ENCODE measurements around the gene CRB1. TPM values are rescaled to one million over a fixed set of nuclear protein-coding genes. Genes with fewer than 3 reads are reported as not detected.

Gene CRB1
- total RNA-seq, 1 donor from 2014 or later, result not detected

DNA sequence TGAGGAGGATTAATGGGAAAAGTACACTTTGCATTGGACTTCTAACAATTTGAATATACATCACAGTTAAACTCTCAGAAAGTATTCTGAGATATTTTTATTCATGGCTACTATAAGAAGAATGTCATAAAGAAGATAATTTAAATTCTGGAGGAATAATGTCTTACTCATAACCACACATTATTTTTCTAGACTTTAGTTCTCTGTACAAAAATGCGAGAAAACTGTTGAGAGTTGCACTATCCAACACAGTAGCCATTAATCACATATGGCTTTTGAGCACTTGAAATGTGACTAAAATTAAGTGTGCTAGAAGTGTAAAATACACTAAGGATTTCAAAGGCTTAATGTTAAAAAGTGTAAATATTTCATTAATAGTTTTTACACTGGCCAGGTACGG, 53.8 kb downstream of the CRB1 start:
- Histone ChIP-seq H3K27me3 (no peaks in the 10 kb centered on the region), H3K36me3 (no peaks in the 10 kb centered on the region), H3K4me1 (no peaks in the 10 kb centered on the region), H3K27ac (no peak overlapping the region), H3K4me3 (no peak overlapping the region), H3K9me3 (no peaks in the 10 kb centered on the region)
- no peak for TF ChIP-seq CTCF (IDR thresholded peaks at IDR 0.05)
- DNase-seq (ENCODE audit: low spot score in 2 of 2), result no peak
- intact Hi-C loops (cut with DNase I), result no loop called here

- intact Hi-C loops (cut with DNase I), result no loop called here
- Histone ChIP-seq H3K4me3 (no peak overlapping the region), H3K4me1 (no peaks in the 10 kb centered on the region), H3K27me3 (no peaks in the 10 kb centered on the region), H3K27ac (no peak overlapping the region), H3K9me3 (no peaks in the 10 kb centered on the region), H3K36me3 (no peaks in the 10 kb centered on the region)
- DNase-seq (ENCODE audit: low spot score in 2 of 2), result no peak
- TF ChIP-seq CTCF (IDR thresholded peaks at IDR 0.05), result peak in 2 of 3 experiments; percentile 30 to 48
These were observed 59.8 kb downstream of the CRB1 start for GRCh38 chr1:197327776-197328364.

GRCh38 chr1:197330213-197330612, 62.2 kb downstream of the CRB1 start:
- Histone ChIP-seq H3K4me3 (no peak overlapping the region), H3K9me3 (no peaks in the 10 kb centered on the region), H3K4me1 (no peaks in the 10 kb centered on the region), H3K36me3 (no peaks in the 10 kb centered on the region), H3K27ac (no peak overlapping the region), H3K27me3 (no peaks in the 10 kb centered on the region)
- no peak for DNase-seq (ENCODE audit: low spot score in 2 of 2)
- intact Hi-C loops (cut with DNase I), result no loop called here
- TF ChIP-seq CTCF (IDR thresholded peaks at IDR 0.05), result no peak

- intact Hi-C loops (cut with DNase I), result no loop called here
These were observed 63.5 kb downstream of the CRB1 start for GRCh38 chr1:197331565-197331964.

DNA sequence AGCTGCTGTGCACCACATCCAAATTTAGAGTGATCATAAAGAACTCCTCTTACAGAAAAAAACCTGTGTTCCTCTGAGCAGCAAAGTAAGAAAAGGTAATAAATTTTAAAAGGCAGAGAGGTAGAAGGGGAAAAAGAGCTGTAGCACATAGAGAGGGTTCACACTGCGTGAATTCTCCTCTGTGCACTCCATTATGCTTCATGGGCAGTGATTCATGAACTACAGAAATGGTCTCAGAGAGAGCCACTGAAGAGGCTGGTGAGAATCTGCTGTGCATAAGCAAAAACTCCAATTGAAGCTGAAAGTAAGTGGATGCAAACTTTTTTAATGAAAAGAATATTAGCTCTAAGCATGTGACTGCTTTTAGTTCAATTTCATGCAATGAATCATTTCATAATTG, 65.0 kb downstream of the CRB1 start:
- no peak overlapping the region for H3K27ac ChIP-seq
- no peaks in the 10 kb centered on the region for H3K4me1 ChIP-seq
- intact Hi-C loops (cut with DNase I), result no loop called here
- H3K4me3 ChIP-seq, result no peak overlapping the region
- no peaks in the 10 kb centered on the region for H3K9me3 ChIP-seq
- DNase-seq (ENCODE audit: low spot score in 2 of 2), result no peak
- no peak for TF ChIP-seq CTCF (IDR thresholded peaks at IDR 0.05)
- H3K27me3 ChIP-seq, result no peaks in the 10 kb centered on the region
- no peaks in the 10 kb centered on the region for H3K36me3 ChIP-seq

More at GRCh38 chr1:197331565-197331964, 63.5 kb downstream of the CRB1 start:
- H3K4me3 ChIP-seq, result no peak overlapping the region
- no peaks in the 10 kb centered on the region for H3K36me3 ChIP-seq
- H3K9me3 ChIP-seq, result no peaks in the 10 kb centered on the region
- no peak for TF ChIP-seq CTCF (IDR thresholded peaks at IDR 0.05)
- no peak for DNase-seq (ENCODE audit: low spot score in 2 of 2)
- H3K27ac ChIP-seq, result no peak overlapping the region
- H3K27me3 ChIP-seq, result no peaks in the 10 kb centered on the region
- H3K4me1 ChIP-seq, result no peaks in the 10 kb centered on the region

DNA sequence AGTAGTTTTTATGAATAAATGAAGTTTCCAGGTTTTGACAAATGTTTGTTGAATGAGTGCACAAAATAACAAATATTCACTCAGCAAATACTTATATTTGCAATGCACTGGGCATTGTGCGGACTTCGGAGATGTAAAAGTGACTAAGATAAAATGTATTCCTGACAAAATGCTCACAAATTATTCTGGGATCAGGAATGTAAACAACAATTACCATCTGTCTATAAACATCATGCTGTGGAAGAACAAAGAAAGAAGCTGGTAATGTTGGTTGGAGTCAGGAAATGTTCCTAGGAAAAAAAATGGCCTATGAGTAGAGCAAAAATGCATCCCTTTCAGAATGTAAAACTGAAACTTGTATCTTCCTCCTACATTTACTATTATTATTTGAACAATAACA, 68.5 kb downstream of the CRB1 start:
- H3K27ac ChIP-seq, result no peak overlapping the region
- intact Hi-C loops (cut with DNase I), result no loop called here
- TF ChIP-seq CTCF (IDR thresholded peaks at IDR 0.05), result no peak
- H3K4me3 ChIP-seq, result no peak overlapping the region
- H3K27me3 ChIP-seq, result no peaks in the 10 kb centered on the region
- no peaks in the 10 kb centered on the region for H3K4me1 ChIP-seq
- DNase-seq (ENCODE audit: low spot score in 2 of 2), result no peak
- no peaks in the 10 kb centered on the region for H3K36me3 ChIP-seq
- H3K9me3 ChIP-seq, result no peaks in the 10 kb centered on the region
